ENCODE measurements around the gene IRF1. TPM values are rescaled to one million over a fixed set of nuclear protein-coding genes. Genes with fewer than 3 reads are reported as not detected.
A peak's percentile ranks its signal among the peaks of the same experiment; 100 is the strongest.

Gene IRF1
- total RNA-seq, 1 experiment from 2014 or later = 1.8 TPM

DNA sequence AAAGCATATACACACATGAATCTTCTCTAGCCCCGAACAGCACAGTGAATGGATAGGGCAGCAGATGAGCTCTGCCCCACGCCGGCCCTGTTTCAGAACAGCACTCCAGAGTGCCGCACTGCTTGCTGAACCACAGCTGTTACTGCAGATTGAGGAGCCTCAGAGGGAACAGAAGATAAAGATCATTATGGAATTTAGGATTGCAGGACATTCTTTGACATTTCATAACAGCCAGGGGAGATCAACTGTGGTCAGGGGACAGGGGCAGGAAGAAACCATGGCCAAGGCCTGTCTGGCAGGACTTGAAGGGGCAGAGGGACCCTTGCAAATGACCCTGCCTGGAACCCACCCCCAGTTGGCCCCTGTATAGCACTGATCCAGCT lies 20.6 kb downstream of the IRF1 start:
- in situ Hi-C loops (cut with HindIII; ENCODE audit: low pct_unique_long_range_greater_than_20kb, low sequenced_read_pairs) = no loop called here

DNA sequence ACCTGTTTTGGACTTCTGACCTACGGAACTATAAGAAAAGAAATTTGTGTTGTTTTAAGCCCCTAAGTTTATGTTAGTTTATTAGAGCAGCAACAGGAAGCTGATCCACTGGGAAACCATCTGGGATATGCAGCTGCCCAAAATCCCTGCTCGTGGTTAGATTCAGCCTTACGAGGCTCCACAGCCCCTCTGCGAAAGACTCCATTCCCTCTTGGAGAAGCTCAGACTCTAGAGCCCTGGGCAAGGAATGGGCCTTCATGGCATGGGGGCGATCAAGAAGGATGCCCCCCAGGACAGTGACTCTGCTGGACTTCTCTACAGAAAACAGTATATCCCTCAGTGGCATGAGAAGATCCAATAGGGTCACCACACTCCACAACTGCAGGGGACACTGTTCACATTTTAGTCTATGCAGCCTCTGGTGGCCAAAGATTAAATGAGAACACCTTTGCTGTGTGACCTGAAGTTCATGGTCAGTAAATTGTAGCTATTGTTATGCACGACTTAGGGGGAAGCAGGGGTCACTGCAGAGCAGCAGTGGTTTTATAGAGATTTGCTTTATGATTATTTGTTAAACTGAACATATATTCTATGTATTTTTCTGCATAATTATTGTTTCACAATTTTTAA lies 21.1 kb downstream of the IRF1 start:
- in situ Hi-C loops (cut with HindIII; ENCODE audit: low pct_unique_long_range_greater_than_20kb, low sequenced_read_pairs) = no loop called here
- DNase-seq (ENCODE audit: low read depth, low spot score) = no peak

More for the DNA sequence above, 20.6 kb downstream of the IRF1 start:
- no peak for DNase-seq (ENCODE audit: low read depth, low spot score)

DNA sequence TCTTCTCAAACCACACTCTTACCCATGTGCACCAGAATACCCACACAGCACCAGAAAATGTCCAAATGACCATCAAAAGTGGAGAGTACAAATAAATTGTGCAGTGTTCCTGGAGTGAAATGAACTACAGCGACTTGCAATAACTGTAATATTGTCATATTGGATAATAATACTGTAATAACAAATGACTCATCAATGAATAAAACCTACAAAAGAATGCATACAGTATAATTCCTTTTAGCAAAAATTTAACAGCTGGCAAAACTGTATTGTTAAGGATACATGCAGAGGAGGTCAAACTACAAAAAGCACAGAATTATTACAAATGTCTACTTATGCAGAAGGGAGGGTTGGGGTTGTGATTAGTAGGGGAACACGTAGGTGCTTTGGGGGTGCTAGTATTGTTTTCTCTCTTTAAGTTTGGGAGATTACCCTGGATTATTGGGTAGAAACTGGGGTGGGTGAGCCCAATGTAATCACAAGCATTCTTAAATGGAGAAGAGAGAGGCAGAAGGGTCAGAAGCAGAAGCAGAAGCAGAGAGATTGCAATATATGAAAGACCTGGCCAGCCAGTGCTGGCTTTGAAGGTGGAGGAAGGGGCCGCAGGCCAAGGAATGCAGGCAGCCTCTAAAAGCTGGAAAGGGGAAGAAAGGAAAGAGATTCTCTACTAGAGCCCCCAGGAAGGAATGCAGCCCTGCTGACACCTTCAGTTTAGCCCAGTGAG lies 21.8 kb downstream of the IRF1 start:
- in situ Hi-C loops (cut with HindIII; ENCODE audit: low pct_unique_long_range_greater_than_20kb, low sequenced_read_pairs) = no loop called here
- no peak for DNase-seq (ENCODE audit: low read depth, low spot score)

DNA sequence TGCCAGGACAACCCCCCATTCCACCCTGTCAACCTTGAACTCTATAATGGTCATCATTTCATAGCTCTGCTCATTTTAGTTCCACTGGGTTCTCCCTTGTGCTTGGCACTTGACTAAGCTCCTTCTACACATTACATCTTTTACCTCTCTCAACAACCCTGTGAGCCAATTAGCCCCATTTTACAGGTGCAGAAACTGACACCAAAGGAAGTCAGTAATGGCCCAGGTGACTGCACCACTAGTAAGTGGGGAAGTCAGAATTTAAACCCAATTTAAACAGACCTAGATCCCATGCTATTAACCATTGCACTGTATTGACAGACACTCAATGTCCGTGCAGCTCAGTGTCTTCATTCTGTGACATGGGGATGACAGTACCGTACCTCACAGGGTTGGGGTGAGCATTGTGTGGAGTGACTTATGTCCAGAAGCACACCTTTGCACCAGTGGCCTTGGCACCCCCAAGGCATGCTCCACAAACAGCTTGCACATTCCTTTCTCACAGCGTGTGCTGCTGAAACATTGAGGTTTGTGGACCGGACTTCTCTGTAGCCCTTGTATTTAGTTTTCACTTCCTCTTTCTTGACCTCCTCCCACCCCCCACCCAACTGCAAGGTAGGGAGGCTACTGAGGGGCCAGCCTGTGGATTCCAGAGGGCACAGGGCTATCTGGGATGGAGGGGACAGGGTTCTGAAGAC lies 23.1 kb downstream of the IRF1 start:
- in situ Hi-C loops (cut with HindIII; ENCODE audit: low pct_unique_long_range_greater_than_20kb, low sequenced_read_pairs) = no loop called here
- no peak for DNase-seq (ENCODE audit: low read depth, low spot score)

DNA sequence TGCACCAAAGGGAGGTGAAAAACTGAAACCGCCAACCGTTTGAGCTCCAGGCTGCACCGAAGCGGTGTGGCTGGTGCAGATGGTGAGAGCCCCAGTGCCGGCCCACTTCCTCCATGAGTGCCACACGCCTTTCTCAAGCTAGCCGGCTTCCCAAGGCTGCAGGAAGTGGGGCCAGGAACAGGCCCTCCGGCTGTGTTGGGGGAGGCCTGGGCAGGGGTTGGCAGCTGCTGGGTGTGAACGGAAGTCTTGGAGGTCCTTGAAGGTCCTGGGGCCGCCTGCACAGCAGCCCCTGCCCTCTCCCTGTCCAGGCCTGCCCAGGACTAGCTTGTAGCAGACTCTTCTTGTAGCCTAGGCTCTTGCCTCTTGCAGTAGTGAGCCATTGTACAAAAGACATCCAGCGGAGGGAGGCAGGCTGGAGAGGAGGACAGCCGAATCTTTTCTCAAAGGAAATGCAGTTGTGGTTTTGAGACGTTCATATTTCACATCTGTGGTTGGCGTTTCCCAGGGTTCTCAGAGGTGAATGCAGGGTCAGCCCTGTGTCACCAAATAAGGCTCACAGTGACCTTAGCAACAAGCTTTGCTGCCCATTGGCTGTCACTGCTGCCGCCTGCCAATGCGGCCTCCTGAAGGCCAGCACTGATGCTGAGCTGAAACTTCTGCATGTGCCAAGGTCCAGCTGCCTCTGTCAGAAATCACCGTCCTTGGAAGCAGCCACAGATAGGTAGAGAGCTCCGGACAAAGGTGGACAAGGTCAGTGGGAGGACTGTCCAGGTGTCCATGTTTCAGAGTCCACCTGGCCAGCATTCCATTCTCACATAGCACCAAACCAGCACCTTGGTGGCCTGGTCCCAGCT lies 23.9 kb downstream of the IRF1 start:
- DNase-seq (ENCODE audit: low read depth, low spot score) = no peak
- in situ Hi-C loops (cut with HindIII; ENCODE audit: low pct_unique_long_range_greater_than_20kb, low sequenced_read_pairs) = no loop called here

DNA sequence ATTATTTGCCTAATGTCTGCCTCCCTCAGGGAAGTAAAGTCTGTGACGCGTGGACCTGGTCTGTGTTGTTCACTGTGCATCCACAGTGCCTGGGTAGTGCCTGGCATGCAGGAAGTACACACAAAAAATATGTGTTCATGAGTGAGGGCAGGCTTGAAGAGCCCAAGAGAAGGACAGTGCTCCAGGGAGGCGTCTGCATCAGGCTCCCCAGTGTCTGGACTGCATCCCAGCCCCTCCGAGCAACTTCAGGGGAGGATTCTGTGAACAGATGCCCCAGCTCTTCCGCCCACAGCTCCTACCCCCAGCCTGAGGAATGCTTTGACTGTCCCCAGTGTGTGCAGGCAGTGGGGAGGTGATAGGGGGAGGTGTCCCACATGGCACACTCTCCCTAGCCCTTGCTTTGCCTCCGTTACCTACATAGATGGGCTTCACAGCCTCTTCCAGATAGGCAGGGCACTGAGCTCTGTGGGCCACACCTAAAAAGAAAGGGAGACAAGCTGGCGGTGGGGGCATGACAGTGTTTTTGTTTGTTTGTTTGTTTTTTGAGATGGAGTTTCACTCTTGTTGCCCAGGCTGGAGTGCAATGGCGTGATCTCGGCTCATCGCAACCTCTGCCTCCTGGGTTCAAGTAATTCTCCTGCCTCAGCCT lies 25.4 kb downstream of the IRF1 start:
- DNase-seq (ENCODE audit: low read depth, low spot score) = no peak
- in situ Hi-C loops (cut with HindIII; ENCODE audit: low pct_unique_long_range_greater_than_20kb, low sequenced_read_pairs) = no loop called here

DNA sequence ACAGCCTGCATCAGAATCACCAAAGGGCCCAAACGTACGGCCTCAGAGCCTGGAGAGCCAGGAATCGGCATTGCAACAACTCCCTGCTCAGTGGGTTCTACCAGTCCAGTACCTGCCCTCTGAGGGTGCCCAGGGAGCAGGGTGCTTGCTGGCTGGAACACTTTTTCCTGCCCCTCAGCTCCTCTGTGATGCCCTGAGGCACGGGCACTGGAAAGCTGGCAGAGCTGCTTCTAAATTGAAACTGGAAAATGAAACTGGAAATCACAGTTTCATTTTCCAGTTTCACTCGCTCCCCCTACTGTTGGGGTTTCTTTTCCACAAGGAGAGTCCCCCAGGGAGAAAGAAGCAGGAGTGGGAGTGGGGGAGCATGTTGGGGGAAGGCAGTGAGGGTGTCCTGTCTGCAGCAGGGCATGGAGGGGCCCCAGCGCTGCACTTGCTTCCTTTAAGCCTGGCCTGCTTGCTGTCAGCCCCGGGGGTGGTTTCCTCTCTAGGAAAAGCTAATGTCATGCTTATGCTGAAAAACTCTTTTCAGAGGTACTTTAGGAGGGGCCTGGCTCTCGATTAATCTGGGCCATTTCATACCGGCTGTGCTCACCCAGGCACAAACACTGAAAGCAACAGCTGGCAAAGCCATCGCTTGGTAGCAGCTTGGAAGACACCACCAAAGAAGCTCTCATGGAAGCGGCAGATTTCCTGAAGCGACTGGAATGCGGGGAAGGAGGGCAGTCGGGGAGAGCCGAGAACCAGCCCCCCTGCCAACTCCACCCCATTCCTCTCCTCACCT lies 26.2 kb downstream of the IRF1 start:
- in situ Hi-C loops (cut with HindIII; ENCODE audit: low pct_unique_long_range_greater_than_20kb, low sequenced_read_pairs) = no loop called here

DNA sequence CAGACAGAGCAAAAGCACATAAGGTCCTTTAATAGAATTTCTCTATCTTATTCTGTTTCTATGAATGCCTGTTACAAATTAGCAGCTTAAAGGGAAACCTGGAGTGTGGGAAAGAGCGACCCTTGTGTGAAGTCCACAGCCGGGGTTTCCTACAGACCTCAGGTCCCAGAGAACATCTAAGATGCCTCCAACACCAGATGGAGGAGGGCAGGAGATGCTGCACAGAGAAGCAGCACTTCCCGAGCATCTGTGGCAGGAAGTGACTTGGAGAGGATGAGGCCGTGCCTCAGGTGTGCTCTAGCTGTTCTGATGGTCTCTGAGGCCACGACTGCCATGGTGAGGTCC lies 26.8 kb downstream of the IRF1 start:
- in situ Hi-C loops (cut with HindIII; ENCODE audit: low pct_unique_long_range_greater_than_20kb, low sequenced_read_pairs) = no loop called here

More for the DNA sequence above, 26.2 kb downstream of the IRF1 start:
- DNase-seq (ENCODE audit: low read depth, low spot score) = no peak

DNA sequence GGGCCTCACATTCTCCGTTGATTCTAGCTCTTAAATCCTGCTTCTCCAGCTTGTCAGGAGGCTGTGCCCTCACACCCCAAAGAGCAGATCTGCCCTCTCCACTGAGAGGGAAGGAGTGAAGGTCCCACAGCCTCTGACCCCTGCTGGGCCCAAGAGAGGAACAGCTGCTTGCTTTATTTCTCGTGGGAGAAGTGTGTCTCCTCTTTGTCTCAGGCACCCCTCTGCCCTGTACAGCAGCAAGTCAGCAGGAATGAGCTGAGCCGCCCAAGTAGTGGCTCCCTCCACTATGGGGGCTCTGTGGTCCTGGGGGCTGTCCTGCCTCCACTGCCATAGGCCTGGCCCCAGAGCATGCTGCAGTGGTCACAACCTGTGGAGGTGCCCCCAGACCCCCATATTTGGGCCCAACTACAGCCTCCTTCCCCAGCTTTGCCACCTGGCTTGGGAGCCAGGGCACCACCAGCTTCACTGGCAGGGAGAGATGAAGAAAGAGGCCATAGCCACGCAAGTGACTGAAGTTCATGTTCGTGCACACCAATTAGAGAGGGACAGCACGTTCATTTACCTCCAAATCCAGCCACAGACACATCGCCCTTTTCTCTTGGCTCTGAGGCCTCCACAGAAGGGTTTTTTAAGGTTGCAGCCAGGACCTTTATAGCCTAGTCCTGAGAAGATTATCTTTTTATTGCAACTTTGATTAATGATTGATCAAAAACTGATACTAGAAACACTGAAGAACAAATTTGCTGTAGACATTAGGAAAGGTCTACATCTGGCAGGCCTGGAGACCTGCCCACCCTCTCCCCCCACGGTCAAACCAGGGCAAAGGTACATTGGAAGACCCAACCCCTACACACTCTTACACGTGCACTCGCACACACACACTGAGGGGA lies 27.5 kb downstream of the IRF1 start:
- in situ Hi-C loops (cut with HindIII; ENCODE audit: low pct_unique_long_range_greater_than_20kb, low sequenced_read_pairs) = no loop called here
- DNase-seq (ENCODE audit: low read depth, low spot score) = no peak

More for the DNA sequence above, 26.8 kb downstream of the IRF1 start:
- no peak for DNase-seq (ENCODE audit: low read depth, low spot score)

DNA sequence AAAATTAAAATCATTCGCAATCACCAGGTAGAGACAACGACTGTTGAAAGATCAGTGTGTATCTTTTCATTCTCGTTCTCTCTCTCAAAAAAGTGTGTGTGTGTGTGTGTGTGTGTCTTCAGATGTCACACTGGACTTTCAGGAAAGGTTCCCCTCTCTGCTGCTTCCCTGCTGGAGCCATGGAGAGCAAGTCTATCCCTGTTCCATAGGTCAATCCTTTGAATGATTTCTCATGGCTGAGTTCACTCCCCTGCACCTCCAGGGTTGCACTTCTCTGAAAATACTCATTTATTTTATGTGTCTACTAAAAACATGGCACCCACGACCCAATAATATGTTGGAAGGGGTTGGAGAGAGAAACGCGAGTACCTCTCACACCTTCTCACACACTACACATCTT lies 28.2 kb downstream of the IRF1 start:
- DNase-seq (ENCODE audit: low read depth, low spot score) = no peak
- in situ Hi-C loops (cut with HindIII; ENCODE audit: low pct_unique_long_range_greater_than_20kb, low sequenced_read_pairs) = no loop called here

DNA sequence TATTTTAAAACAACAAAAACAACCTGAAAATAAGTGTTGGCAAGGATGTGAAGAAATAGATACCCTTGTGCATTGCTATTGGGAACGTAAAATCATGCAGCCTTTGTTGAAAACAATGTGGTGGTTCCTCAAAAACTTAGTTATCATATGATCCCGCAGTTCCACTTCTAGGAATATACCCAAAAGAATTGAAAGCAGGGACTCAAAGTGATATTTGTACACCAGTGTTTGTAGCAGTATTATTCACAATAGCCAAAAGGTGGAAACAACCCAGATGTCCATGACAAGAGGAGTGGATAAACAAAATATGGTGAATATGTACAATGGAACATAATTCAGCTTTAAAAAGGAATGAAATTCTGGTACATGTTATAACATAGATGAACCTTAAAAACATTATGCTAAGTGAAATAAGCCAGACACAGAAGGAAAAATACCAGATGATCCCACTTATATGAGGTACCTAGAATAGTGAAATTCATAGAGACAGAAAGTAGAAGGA lies 29.0 kb downstream of the IRF1 start:
- in situ Hi-C loops (cut with HindIII; ENCODE audit: low pct_unique_long_range_greater_than_20kb, low sequenced_read_pairs) = no loop called here
- no peak for DNase-seq (ENCODE audit: low read depth, low spot score)

DNA sequence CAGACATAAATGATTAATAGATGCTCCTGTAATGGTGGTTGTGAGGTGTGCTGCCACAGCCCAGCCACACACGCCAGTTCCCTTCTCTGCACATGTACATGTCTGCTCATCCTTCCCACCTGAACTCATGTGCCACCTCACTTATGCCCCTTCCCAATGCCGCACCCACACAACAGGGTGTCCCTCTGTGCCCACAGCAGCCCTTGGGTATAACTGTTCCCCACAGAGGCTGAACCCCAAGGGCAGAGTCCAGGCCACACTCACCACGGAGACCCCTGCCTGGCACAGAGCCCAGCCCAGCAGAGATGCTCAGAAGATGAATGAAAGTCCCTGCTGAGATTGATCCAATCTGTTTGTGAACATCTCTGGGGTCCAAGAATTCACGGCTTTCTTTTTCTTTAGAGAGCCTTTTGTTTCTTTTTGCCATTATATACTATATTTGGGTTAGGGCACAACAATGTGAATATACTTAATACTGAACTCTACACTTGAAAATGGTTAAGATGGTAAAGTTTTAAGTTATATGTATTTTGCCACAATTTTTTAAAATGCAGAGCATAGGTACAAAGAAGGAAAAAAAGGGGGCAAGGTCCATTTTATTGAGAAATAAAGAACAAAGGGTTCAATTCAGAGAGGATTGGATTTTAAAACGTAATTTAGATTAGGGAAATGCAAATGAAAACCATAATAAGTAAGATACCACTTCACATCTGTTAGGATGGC lies 29.6 kb downstream of the IRF1 start:
- in situ Hi-C loops (cut with HindIII; ENCODE audit: low pct_unique_long_range_greater_than_20kb, low sequenced_read_pairs) = no loop called here

DNA sequence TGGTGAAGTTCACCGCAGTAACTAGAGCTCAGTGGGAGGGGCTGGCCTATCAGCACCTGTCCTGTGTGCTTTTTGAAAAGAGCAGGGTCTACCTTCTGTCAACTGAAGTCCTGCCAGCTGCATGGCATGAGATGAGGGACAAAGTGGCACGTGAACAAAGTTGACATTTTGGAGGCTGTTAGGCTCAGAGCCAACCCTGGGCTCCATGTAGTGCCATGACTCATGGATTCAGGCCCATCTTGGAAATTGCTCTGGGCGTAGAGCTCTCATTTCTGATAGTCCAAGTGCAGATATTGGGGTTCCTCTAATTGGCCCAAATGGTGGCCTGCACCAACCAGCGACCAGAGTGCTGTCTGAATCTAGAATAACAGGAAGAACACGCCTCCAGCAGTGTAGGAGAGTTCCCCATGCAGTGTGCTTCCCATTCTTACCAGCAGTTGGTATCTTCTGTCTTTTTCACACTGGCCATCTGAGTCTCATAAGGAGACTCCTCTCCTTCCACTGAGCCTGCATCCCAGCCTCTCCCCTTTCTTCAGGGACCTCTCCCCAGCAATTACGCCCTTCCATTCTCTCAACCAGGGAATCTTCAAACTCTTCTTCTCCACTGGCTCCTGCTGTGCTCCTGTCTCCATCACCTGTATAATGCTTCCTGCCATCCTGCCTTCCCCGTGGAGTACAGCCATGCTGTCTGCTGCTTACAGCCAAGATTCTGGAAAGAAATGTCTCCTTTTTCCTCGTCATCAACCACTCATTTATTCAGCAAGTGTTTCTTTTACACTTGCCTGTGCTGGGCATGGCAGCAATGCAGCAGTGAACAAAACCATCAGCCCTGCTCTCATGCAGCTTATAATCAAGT lies 30.4 kb downstream of the IRF1 start:
- in situ Hi-C loops (cut with HindIII; ENCODE audit: low pct_unique_long_range_greater_than_20kb, low sequenced_read_pairs) = no loop called here

More for the DNA sequence above, 29.6 kb downstream of the IRF1 start:
- no peak for DNase-seq (ENCODE audit: low read depth, low spot score)

More for the DNA sequence above, 30.4 kb downstream of the IRF1 start:
- DNase-seq (ENCODE audit: low read depth, low spot score) = peak; percentile 28
